Measurements from ENCODE around the gene PARD3. TPM values are rescaled to one million over a fixed set of nuclear protein-coding genes. Genes with fewer than 3 reads are reported as not detected.
"Not testable (repeated sequence)": the region's sequence is repeated elsewhere in the genome, so short reads cannot be mapped to it uniquely, and the experiment has no call there.

Gene PARD3
- total RNA-seq, 1 experiment from 2014 or later = 51.8 TPM

GRCh38 chr10:34074051-34074450, 741.0 kb downstream of the PARD3 start (continued):
- TF ChIP-seq PRDM15 (CRISPR knock-in tag; IDR thresholded peaks at IDR 0.05) (no peak), GTF2I (CRISPR knock-in tag; conservative IDR thresholded peaks at IDR 0.05) (no peak), SMAD4 (CRISPR knock-in tag; IDR thresholded peaks at IDR 0.05) (no peak), E2F5 (CRISPR knock-in tag; IDR thresholded peaks at IDR 0.05) (no peak), ZNF671 (CRISPR knock-in tag; IDR thresholded peaks at IDR 0.05) (no peak), ZNF317 (CRISPR knock-in tag; IDR thresholded peaks at IDR 0.05; ENCODE audit: borderline replicate concordance, low read depth) (no peak), GRHL2 (CRISPR knock-in tag; IDR thresholded peaks at IDR 0.05; ENCODE audit: insufficient replicate concordance, severe bottlenecking) (no peak), TEAD1 (CRISPR knock-in tag; IDR thresholded peaks at IDR 0.05) (no peak), ZBTB43 (CRISPR knock-in tag; IDR thresholded peaks at IDR 0.05) (no peak), NFYB (CRISPR knock-in tag; conservative IDR thresholded peaks at IDR 0.05; ENCODE audit: low read depth) (no peak), NR2C2 (CRISPR knock-in tag; IDR thresholded peaks at IDR 0.05) (no peak)

- Mint-ChIP-seq H3K36me3 (peaks cover 36% of the 10 kb centered on the region), H3K9me3 (peaks cover 57% of the 10 kb centered on the region)
- H3K4me3 Mint-ChIP-seq; POLR2A ChIA-PET; H3K4me1 Mint-ChIP-seq; H3K27ac Mint-ChIP-seq; DNase-seq (ENCODE audit: low spot score); H3K27me3 Mint-ChIP-seq (ENCODE audit: low read depth); CTCF ChIA-PET; ATAC-seq: not testable (repeated sequence)
Observed at GRCh38 chr10:34067741-34068140, 747.4 kb downstream of the PARD3 start.

GRCh38 chr10:34063592-34063991, 751.5 kb downstream of the PARD3 start:
- H3K9me3 Mint-ChIP-seq = peaks cover 68% of the 10 kb centered on the region
- no peak for ATAC-seq
- ChIA-PET POLR2A (no interaction called here), CTCF (no interaction called here)
- H3K27ac Mint-ChIP-seq = no peak overlapping the region
- no peak for DNase-seq (ENCODE audit: low spot score)
- H3K4me1 Mint-ChIP-seq = no peaks in the 10 kb centered on the region
- H3K4me3 Mint-ChIP-seq = no peak overlapping the region
- TF ChIP-seq ZNF317 (CRISPR knock-in tag; IDR thresholded peaks at IDR 0.05; ENCODE audit: borderline replicate concordance, low read depth) (peak; percentile 89; the same call in 1 of the 2 replicates), ZNF423 (CRISPR knock-in tag; IDR thresholded peaks at IDR 0.05) (no peak)
- H3K27me3 Mint-ChIP-seq (ENCODE audit: low read depth) = peaks cover 7% of the 10 kb centered on the region
- peaks cover 42% of the 10 kb centered on the region for H3K36me3 Mint-ChIP-seq

- ATAC-seq (no peak), DNase-seq (ENCODE audit: low spot score) (no peak)
- H3K36me3 Mint-ChIP-seq = peaks cover 37% of the 10 kb centered on the region
- peaks cover 55% of the 10 kb centered on the region for H3K9me3 Mint-ChIP-seq
- ChIA-PET CTCF (no interaction called here), POLR2A (no interaction called here)
- H3K4me3 Mint-ChIP-seq = no peak overlapping the region
- H3K27ac Mint-ChIP-seq = no peak overlapping the region
- H3K27me3 Mint-ChIP-seq (ENCODE audit: low read depth) = peaks cover 3% of the 10 kb centered on the region; the same call in 1 of the 2 replicates
- no peaks in the 10 kb centered on the region for H3K4me1 Mint-ChIP-seq
- TF ChIP-seq ZNF121 (CRISPR knock-in tag; IDR thresholded peaks at IDR 0.05) (no peak), ZNF425 (CRISPR knock-in tag; conservative IDR thresholded peaks at IDR 0.05) (no peak), SP1 (CRISPR knock-in tag; conservative IDR thresholded peaks at IDR 0.05) (no peak), FOXK1 (CRISPR knock-in tag; IDR thresholded peaks at IDR 0.05) (no peak), ZNF512 (CRISPR knock-in tag; IDR thresholded peaks at IDR 0.05; ENCODE audit: borderline replicate concordance) (no peak), NR2C2 (CRISPR knock-in tag; IDR thresholded peaks at IDR 0.05) (no peak), ERG (CRISPR knock-in tag; IDR thresholded peaks at IDR 0.05) (no peak), RORB (CRISPR knock-in tag; IDR thresholded peaks at IDR 0.05) (no peak), SMAD4 (CRISPR knock-in tag; IDR thresholded peaks at IDR 0.05) (no peak), GABPB1 (CRISPR knock-in tag; IDR thresholded peaks at IDR 0.05) (no peak), TEAD4 (CRISPR knock-in tag; IDR thresholded peaks at IDR 0.05) (no peak)
Observed at GRCh38 chr10:34061841-34062240, 753.3 kb downstream of the PARD3 start.
